GM10266 (cell line): Measurements from ENCODE around the gene RNF157.

ENCODE experiments used
- DNase-seq: peaks from one replicate; pipeline ENCODE4 v3.0.0; 2012; ENCODE audit errors: extremely low spot score
- CTCF ChIP-seq: IDR thresholded peaks from 2 replicates; pipeline ENCODE4 v1.5.1; 2012; ENCODE audit warnings: mild to moderate bottlenecking, low read depth; ENCODE audit not compliant: control insufficient read depth, insufficient read depth; ENCODE audit errors: missing control alignments

Gene RNF157

GRCh38 chr17:76138234-76138895 is 101.9 kb downstream of the RNF157 start:
- TF ChIP-seq CTCF = no peak
- DNase-seq = no peak

- no peak for DNase-seq
- TF ChIP-seq CTCF = no peak
Observed at GRCh38 chr17:76137351-76138233, 102.7 kb downstream of the RNF157 start.

- DNase-seq = no peak
- no peak for TF ChIP-seq CTCF
Observed at GRCh38 chr17:76137001-76137350, 103.3 kb downstream of the RNF157 start.

GRCh38 chr17:76136276-76137000 is 103.9 kb downstream of the RNF157 start:
- no peak for TF ChIP-seq CTCF
- no peak for DNase-seq

- TF ChIP-seq CTCF = no peak
- no peak for DNase-seq
Observed at GRCh38 chr17:76135810-76136188, 104.5 kb downstream of the RNF157 start.

- no peak for TF ChIP-seq CTCF
- no peak for DNase-seq
Observed at GRCh38 chr17:76134911-76135809, 105.1 kb downstream of the RNF157 start.
